ENCODE measurements around the gene PHLDB1. TPM values are rescaled to one million over a fixed set of nuclear protein-coding genes. Genes with fewer than 3 reads are reported as not detected.

PHLDB1 gene
- total RNA-seq, 1 donor from 2014 or later: 71.8 TPM

GRCh38 chr11:118703563-118704106 lies 96.2 kb downstream of the PHLDB1 start:
- H3K4me3 ChIP-seq: no peak overlapping the region
- DNase-seq (no peak), ATAC-seq (peak; percentile 54 to 78)
- no peak overlapping the region for H3K27ac ChIP-seq
- H3K9me3 ChIP-seq: no peaks in the 10 kb centered on the region
- peaks cover 6% of the 10 kb centered on the region for H3K4me1 ChIP-seq
- no peak for TF ChIP-seq CTCF (IDR thresholded peaks at IDR 0.05)
- intact Hi-C loops (cut with DNase I): no loop called here
- no peaks in the 10 kb centered on the region for H3K36me3 ChIP-seq
- no peaks in the 10 kb centered on the region for H3K27me3 ChIP-seq (ENCODE audit: low read depth)

- H3K27ac ChIP-seq: no peak overlapping the region
- DNase-seq: peak; percentile 63
- no peak for TF ChIP-seq CTCF (IDR thresholded peaks at IDR 0.05)
These were observed 97.8 kb downstream of the PHLDB1 start for GRCh38 chr11:118705111-118705741.

GRCh38 chr11:118705791-118706545 lies 98.6 kb downstream of the PHLDB1 start:
- Histone ChIP-seq H3K36me3 (no peaks in the 10 kb centered on the region), H3K27me3 (ENCODE audit: low read depth) (no peaks in the 10 kb centered on the region), H3K27ac (no peak overlapping the region), H3K9me3 (no peaks in the 10 kb centered on the region), H3K4me1 (peaks cover 6% of the 10 kb centered on the region), H3K4me3 (no peak overlapping the region)
- ATAC-seq (no peak), DNase-seq (no peak)
- intact Hi-C loops (cut with DNase I): no loop called here
- TF ChIP-seq CTCF (IDR thresholded peaks at IDR 0.05): no peak

More at GRCh38 chr11:118705111-118705741, 97.8 kb downstream of the PHLDB1 start:
- peak; percentile 46 to 68 for ATAC-seq
- Histone ChIP-seq H3K4me1 (peaks cover 6% of the 10 kb centered on the region), H3K27me3 (ENCODE audit: low read depth) (no peaks in the 10 kb centered on the region), H3K9me3 (no peaks in the 10 kb centered on the region), H3K36me3 (no peaks in the 10 kb centered on the region), H3K4me3 (no peak overlapping the region)
- intact Hi-C loops (cut with DNase I): no loop called here

- Histone ChIP-seq H3K4me3 (no peak overlapping the region), H3K36me3 (no peaks in the 10 kb centered on the region), H3K9me3 (no peaks in the 10 kb centered on the region), H3K4me1 (peaks cover 6% of the 10 kb centered on the region), H3K27ac (no peak overlapping the region), H3K27me3 (ENCODE audit: low read depth) (no peaks in the 10 kb centered on the region)
- DNase-seq (no peak), ATAC-seq (no peak)
- intact Hi-C loops (cut with DNase I): no loop called here
- TF ChIP-seq CTCF (IDR thresholded peaks at IDR 0.05): no peak
These were observed 99.1 kb downstream of the PHLDB1 start for GRCh38 chr11:118706546-118706825.

Small RNAs within 50 kb of the gene (microRNA-seq; reads per million reads assigned to microRNA genes)
- gene MIR6716 (ENCODE audit: borderline number of aligned reads): not detected

Other genes with a start within 250 kb of the PHLDB1 start
- gene UBE4A, start 248.0 kb upstream of the PHLDB1 start, total RNA-seq: 40.8 TPM
- gene ATP5MG, start 206.0 kb upstream of the PHLDB1 start, total RNA-seq: 154 TPM
- gene KMT2A, start 171.1 kb upstream of the PHLDB1 start, total RNA-seq: 66.3 TPM
- 1.0 TPM for gene TTC36, start 80.1 kb upstream of the PHLDB1 start, total RNA-seq
- 18.3 TPM for gene TMEM25, start 76.4 kb upstream of the PHLDB1 start, total RNA-seq
- 18.5 TPM for gene IFT46, start 41.7 kb upstream of the PHLDB1 start, total RNA-seq
- gene ARCN1, start 35.2 kb upstream of the PHLDB1 start, total RNA-seq: 122 TPM
- gene TREH, start 72.0 kb downstream of the PHLDB1 start, total RNA-seq: 0.30 TPM
- gene DDX6, start 183.5 kb downstream of the PHLDB1 start, total RNA-seq: 120 TPM

Measured in lower lobe of right lung (tissue), 2 donors.